HG03354 (cell line): Measurements from ENCODE around the gene ART4.

Source experiments
- ATAC-seq: cut with Tn5 transposase; IDR thresholded peaks from one replicate; pipeline ENCODE4 v1.9.1; 2021; ENCODE audit warnings: mild to moderate bottlenecking; ENCODE audit not compliant: unreplicated experiment, poor library complexity, severe bottlenecking

Gene ART4

GRCh38 chr12:14853961-14854360, 10.6 kb upstream of the ART4 start:
- ATAC-seq: no peak

GRCh38 chr12:14852880-14853279, 9.6 kb upstream of the ART4 start:
- no peak for ATAC-seq

GRCh38 chr12:14850929-14851663, 7.8 kb upstream of the ART4 start:
- ATAC-seq: peak; percentile 66

- ATAC-seq: no peak
Measured at GRCh38 chr12:14849661-14850060, 6.3 kb upstream of the ART4 start.

- ATAC-seq: no peak
Measured at GRCh38 chr12:14846876-14847580, 3.7 kb upstream of the ART4 start.

- ATAC-seq: no peak
Measured at GRCh38 chr12:14846042-14846587, 2.8 kb upstream of the ART4 start.

GRCh38 chr12:14845350-14845750, 2.0 kb upstream of the ART4 start:
- peak; percentile 45 for ATAC-seq

GRCh38 chr12:14844401-14844800, 1.1 kb upstream of the ART4 start:
- no peak for ATAC-seq

- ATAC-seq: no peak
Measured at GRCh38 chr12:14842315-14842714, 1.0 kb downstream of the ART4 start.

GRCh38 chr12:14841761-14842160, 1.6 kb downstream of the ART4 start:
- no peak for ATAC-seq

GRCh38 chr12:14840616-14841015, 2.7 kb downstream of the ART4 start:
- ATAC-seq: no peak

GRCh38 chr12:14839262-14839661, 4.1 kb downstream of the ART4 start:
- ATAC-seq: no peak

GRCh38 chr12:14836336-14837210, 6.8 kb downstream of the ART4 start:
- ATAC-seq: no peak

GRCh38 chr12:14834509-14834908, 8.8 kb downstream of the ART4 start:
- no peak for ATAC-seq

- no peak for ATAC-seq
Measured at GRCh38 chr12:14833952-14834351, 9.4 kb downstream of the ART4 start.

GRCh38 chr12:14833336-14833735, 10.0 kb downstream of the ART4 start:
- ATAC-seq: no peak

- peak; percentile 86 for ATAC-seq
Measured at GRCh38 chr12:14828892-14829291, 14.4 kb downstream of the ART4 start.

- no peak for ATAC-seq
Measured at GRCh38 chr12:14827043-14827442, 16.3 kb downstream of the ART4 start.

GRCh38 chr12:14826491-14826890, 16.8 kb downstream of the ART4 start:
- no peak for ATAC-seq

- no peak for ATAC-seq
Measured at GRCh38 chr12:14825256-14825655, 18.1 kb downstream of the ART4 start.
